Measurements from ENCODE around the gene DGKD. TPM values are rescaled to one million over a fixed set of nuclear protein-coding genes. Genes with fewer than 3 reads are reported as not detected.

DGKD gene
- total RNA-seq, 2 experiments from 2014 or later, result 63.2 to 76.0 TPM

- Mint-ChIP-seq H3K4me1 (peaks cover 83% of the 10 kb centered on the region), H3K36me3 (peaks cover 73% of the 10 kb centered on the region), H3K4me3 (peak overlapping the region; percentile 12), H3K9me3 (peaks cover 24% of the 10 kb centered on the region), H3K27me3 (no peaks in the 10 kb centered on the region), H3K27ac (peak overlapping the region; percentile 88)
- peak; percentile 69 for DNase-seq
Observed at GRCh38 chr2:233413559-233414272, 59.4 kb downstream of the DGKD start.

GRCh38 chr2:233414273-233414654 is 60.0 kb downstream of the DGKD start:
- H3K27ac Mint-ChIP-seq, result peak overlapping the region; percentile 88
- H3K4me1 Mint-ChIP-seq, result peaks cover 82% of the 10 kb centered on the region
- peaks cover 68% of the 10 kb centered on the region for H3K36me3 Mint-ChIP-seq
- no peak for DNase-seq
- H3K9me3 Mint-ChIP-seq, result peaks cover 24% of the 10 kb centered on the region
- no peak overlapping the region for H3K4me3 Mint-ChIP-seq
- H3K27me3 Mint-ChIP-seq, result no peaks in the 10 kb centered on the region

- Mint-ChIP-seq H3K4me1 (peaks cover 82% of the 10 kb centered on the region), H3K36me3 (peaks cover 66% of the 10 kb centered on the region), H3K4me3 (peak overlapping the region; percentile 60), H3K27me3 (no peaks in the 10 kb centered on the region), H3K27ac (peak overlapping the region; percentile 88), H3K9me3 (peaks cover 24% of the 10 kb centered on the region)
- DNase-seq, result peak; percentile 58
Observed at GRCh38 chr2:233414777-233415570, 60.7 kb downstream of the DGKD start.

GRCh38 chr2:233416199-233416598 is 61.9 kb downstream of the DGKD start:
- H3K27me3 Mint-ChIP-seq, result no peaks in the 10 kb centered on the region
- peaks cover 82% of the 10 kb centered on the region for H3K4me1 Mint-ChIP-seq
- no peak overlapping the region for H3K4me3 Mint-ChIP-seq
- peak overlapping the region; percentile 59 for H3K27ac Mint-ChIP-seq
- peaks cover 54% of the 10 kb centered on the region for H3K36me3 Mint-ChIP-seq
- H3K9me3 Mint-ChIP-seq, result peaks cover 18% of the 10 kb centered on the region
- DNase-seq, result no peak

GRCh38 chr2:233416706-233417105 is 62.4 kb downstream of the DGKD start:
- no peak for DNase-seq
- peaks cover 83% of the 10 kb centered on the region for H3K4me1 Mint-ChIP-seq
- no peak overlapping the region for H3K27ac Mint-ChIP-seq
- H3K27me3 Mint-ChIP-seq, result no peaks in the 10 kb centered on the region
- H3K4me3 Mint-ChIP-seq, result no peak overlapping the region
- H3K9me3 Mint-ChIP-seq, result peaks cover 13% of the 10 kb centered on the region
- peaks cover 49% of the 10 kb centered on the region for H3K36me3 Mint-ChIP-seq

GRCh38 chr2:233417282-233417681 is 63.0 kb downstream of the DGKD start:
- peaks cover 89% of the 10 kb centered on the region for H3K4me1 Mint-ChIP-seq
- peaks cover 8% of the 10 kb centered on the region for H3K9me3 Mint-ChIP-seq
- DNase-seq, result no peak
- peaks cover 47% of the 10 kb centered on the region for H3K36me3 Mint-ChIP-seq
- H3K27me3 Mint-ChIP-seq, result no peaks in the 10 kb centered on the region
- H3K27ac Mint-ChIP-seq, result peak overlapping the region; percentile 31
- no peak overlapping the region for H3K4me3 Mint-ChIP-seq

GRCh38 chr2:233418052-233418760 is 63.9 kb downstream of the DGKD start:
- Mint-ChIP-seq H3K9me3 (peaks cover 3% of the 10 kb centered on the region), H3K36me3 (peaks cover 46% of the 10 kb centered on the region), H3K4me1 (peaks cover 93% of the 10 kb centered on the region), H3K27me3 (no peaks in the 10 kb centered on the region), H3K27ac (peak overlapping the region; percentile 84), H3K4me3 (peak overlapping the region; percentile 70)
- DNase-seq, result no peak

GRCh38 chr2:233418761-233419546 is 64.7 kb downstream of the DGKD start:
- Mint-ChIP-seq H3K27ac (peak overlapping the region; percentile 84), H3K9me3 (no peaks in the 10 kb centered on the region), H3K36me3 (peaks cover 46% of the 10 kb centered on the region), H3K4me1 (peaks cover 93% of the 10 kb centered on the region), H3K4me3 (peak overlapping the region; percentile 70), H3K27me3 (no peaks in the 10 kb centered on the region)
- DNase-seq, result peak; percentile 72

GRCh38 chr2:233419602-233420391 is 65.5 kb downstream of the DGKD start:
- Mint-ChIP-seq H3K36me3 (peaks cover 46% of the 10 kb centered on the region), H3K9me3 (peaks cover 1% of the 10 kb centered on the region), H3K27me3 (no peaks in the 10 kb centered on the region), H3K4me1 (peaks cover 94% of the 10 kb centered on the region), H3K4me3 (peak overlapping the region; percentile 70), H3K27ac (peak overlapping the region; percentile 84)
- DNase-seq, result peak; percentile 73

GRCh38 chr2:233421091-233421816 is 67.0 kb downstream of the DGKD start:
- peaks cover 90% of the 10 kb centered on the region for H3K4me1 Mint-ChIP-seq
- DNase-seq, result no peak
- no peaks in the 10 kb centered on the region for H3K27me3 Mint-ChIP-seq
- peak overlapping the region; percentile 88 for H3K27ac Mint-ChIP-seq
- H3K9me3 Mint-ChIP-seq, result peaks cover 5% of the 10 kb centered on the region
- peak overlapping the region; percentile 38 for H3K4me3 Mint-ChIP-seq
- peaks cover 41% of the 10 kb centered on the region for H3K36me3 Mint-ChIP-seq

GRCh38 chr2:233422050-233422639 is 67.9 kb downstream of the DGKD start:
- H3K27ac Mint-ChIP-seq, result peak overlapping the region; percentile 88
- peak overlapping the region; percentile 62 for H3K4me3 Mint-ChIP-seq
- no peaks in the 10 kb centered on the region for H3K27me3 Mint-ChIP-seq
- DNase-seq, result peak; percentile 64
- peaks cover 46% of the 10 kb centered on the region for H3K36me3 Mint-ChIP-seq
- H3K9me3 Mint-ChIP-seq, result peaks cover 12% of the 10 kb centered on the region
- peaks cover 92% of the 10 kb centered on the region for H3K4me1 Mint-ChIP-seq

GRCh38 chr2:233422649-233423551 is 68.6 kb downstream of the DGKD start:
- peaks cover 54% of the 10 kb centered on the region for H3K36me3 Mint-ChIP-seq
- H3K4me3 Mint-ChIP-seq, result no peak overlapping the region
- DNase-seq, result no peak
- peaks cover 12% of the 10 kb centered on the region for H3K9me3 Mint-ChIP-seq
- H3K27me3 Mint-ChIP-seq, result no peaks in the 10 kb centered on the region
- H3K27ac Mint-ChIP-seq, result peak overlapping the region; percentile 58
- H3K4me1 Mint-ChIP-seq, result peaks cover 93% of the 10 kb centered on the region
